Nephron (organoid): ENCODE results near the gene PRKAR1B.
A peak's percentile ranks its signal among the peaks of the same experiment; 100 is the strongest.

Source experiments
- H3K27ac Mint-ChIP-seq, 3 experiments: 2 replicates each; pipeline ENCODE4 v1.8.0; 2020; ENCODE audit warnings: mixed read lengths in 3 of 3, mild to moderate bottlenecking in 2 of 3, moderate library complexity in 1 of 3
- H3K27me3 Mint-ChIP-seq: 2 replicates; pipeline ENCODE4 v1.8.0; 2021; ENCODE audit warnings: low read depth, mild to moderate bottlenecking, moderate library complexity, mixed read lengths
- H3K36me3 Mint-ChIP-seq: 2 replicates; pipeline ENCODE4 v1.8.0; 2020; ENCODE audit warnings: low read depth, mixed read lengths
- H3K4me1 Mint-ChIP-seq: 2 replicates; pipeline ENCODE4 v1.8.0; 2020; ENCODE audit warnings: mixed read lengths
- H3K4me3 Mint-ChIP-seq, 3 experiments: 2 replicates each; pipeline ENCODE4 v1.8.0; 2020; ENCODE audit warnings: mild to moderate bottlenecking in 3 of 3, mixed read lengths in 3 of 3, moderate library complexity in 2 of 3
- H3K9me3 Mint-ChIP-seq: 2 replicates; pipeline ENCODE4 v1.8.0; 2020; ENCODE audit warnings: mixed read lengths
- CTCF ChIP-seq, 3 experiments: fragments of 200-600 bp; sonication (generic); IDR thresholded peaks; one replicate each; pipeline ENCODE4 v1.5.0; 2021; ENCODE audit warnings: antibody characterized with exemption in 3 of 3; ENCODE audit not compliant: unreplicated experiment in 3 of 3

The PRKAR1B gene

GRCh38 chr7:571096-571717, 155.9 kb downstream of the PRKAR1B start:
- Mint-ChIP-seq H3K27me3 (peaks cover 14% of the 10 kb centered on the region), H3K4me3 (peak overlapping the region in 1 of 3 experiments; percentile 67), H3K27ac (peak overlapping the region in 2 of 3 experiments; percentile 40 to 49), H3K4me1 (peaks cover 62% of the 10 kb centered on the region), H3K9me3 (no peaks in the 10 kb centered on the region), H3K36me3 (peaks cover 10% of the 10 kb centered on the region)
- no peak for TF ChIP-seq CTCF (IDR thresholded peaks at IDR 0.05; ENCODE audit: unreplicated experiment in 3 of 3)

- Mint-ChIP-seq H3K27ac (peak overlapping the region in 2 of 3 experiments; percentile 40 to 49), H3K4me1 (peaks cover 57% of the 10 kb centered on the region), H3K27me3 (peaks cover 11% of the 10 kb centered on the region), H3K9me3 (no peaks in the 10 kb centered on the region), H3K4me3 (peak overlapping the region in 2 of 3 experiments; percentile 15 to 67), H3K36me3 (peaks cover 6% of the 10 kb centered on the region)
- TF ChIP-seq CTCF (IDR thresholded peaks at IDR 0.05; ENCODE audit: unreplicated experiment in 3 of 3), result no peak
Measured at GRCh38 chr7:570801-571070, 156.3 kb downstream of the PRKAR1B start.

- no peaks in the 10 kb centered on the region for H3K9me3 Mint-ChIP-seq
- H3K4me3 Mint-ChIP-seq, result peak overlapping the region in 1 of 3 experiments; percentile 67
- H3K36me3 Mint-ChIP-seq, result peaks cover 4% of the 10 kb centered on the region
- no peak for TF ChIP-seq CTCF (IDR thresholded peaks at IDR 0.05; ENCODE audit: unreplicated experiment in 3 of 3)
- peaks cover 10% of the 10 kb centered on the region for H3K27me3 Mint-ChIP-seq
- H3K4me1 Mint-ChIP-seq, result peaks cover 60% of the 10 kb centered on the region
- peak overlapping the region in 1 of 3 experiments; percentile 40 for H3K27ac Mint-ChIP-seq
Measured at GRCh38 chr7:569996-570800, 156.9 kb downstream of the PRKAR1B start.

- peaks cover 6% of the 10 kb centered on the region for H3K27me3 Mint-ChIP-seq
- peaks cover 59% of the 10 kb centered on the region for H3K4me1 Mint-ChIP-seq
- H3K9me3 Mint-ChIP-seq, result no peaks in the 10 kb centered on the region
- no peak for TF ChIP-seq CTCF (IDR thresholded peaks at IDR 0.05; ENCODE audit: unreplicated experiment in 3 of 3)
- H3K36me3 Mint-ChIP-seq, result no peaks in the 10 kb centered on the region
- peak overlapping the region in 2 of 3 experiments; percentile 36 to 52 for H3K4me3 Mint-ChIP-seq
- H3K27ac Mint-ChIP-seq, result peak overlapping the region; percentile 82 to 85 (median 83)
Measured at GRCh38 chr7:569071-569855, 157.8 kb downstream of the PRKAR1B start.

- Mint-ChIP-seq H3K36me3 (no peaks in the 10 kb centered on the region), H3K4me3 (peak overlapping the region in 2 of 3 experiments; percentile 6 to 67), H3K4me1 (peaks cover 51% of the 10 kb centered on the region), H3K27ac (peak overlapping the region; percentile 82 to 85 (median 83)), H3K9me3 (no peaks in the 10 kb centered on the region), H3K27me3 (peaks cover 3% of the 10 kb centered on the region)
- no peak for TF ChIP-seq CTCF (IDR thresholded peaks at IDR 0.05; ENCODE audit: unreplicated experiment in 3 of 3)
Measured at GRCh38 chr7:568031-568951, 158.8 kb downstream of the PRKAR1B start.
